GM12891 (cell line): ENCODE measurements around the gene EGFLAM.

ENCODE experiments used
- DNase-seq: peaks from one replicate; pipeline ENCODE4 v3.0.0; 2011; ENCODE audit warnings: low spot score; ENCODE audit not compliant: insufficient read length
- FAIRE-seq: peaks from 2 replicates; lab custom pipeline; 2011; peaks lifted over from hg19 to GRCh38; lab: Jason Lieb, UNC
- PAX5 ChIP-seq: IDR thresholded peaks from 2 replicates; pipeline ENCODE4 v1.6.1; 2011; ENCODE audit warnings: low read length, moderate library complexity, mild to moderate bottlenecking; ENCODE audit not compliant: insufficient read depth, severe bottlenecking
- POLR2A ChIP-seq: IDR thresholded peaks from 2 replicates; pipeline ENCODE4 v1.6.1; 2011; ENCODE audit warnings: low read depth, low read length, control low read depth
- POLR2AphosphoS5 ChIP-seq: IDR thresholded peaks from 2 replicates; pipeline ENCODE4 v1.6.1; 2011; ENCODE audit warnings: low read depth, low read length, control low read depth
- POU2F2 ChIP-seq: IDR thresholded peaks from 2 replicates; pipeline ENCODE4 v1.6.1; 2011; ENCODE audit warnings: low read depth, mild to moderate bottlenecking, control low read depth, low read length, moderate library complexity
- SPI1 ChIP-seq: IDR thresholded peaks from 2 replicates; pipeline ENCODE4 v1.6.1; 2011; ENCODE audit warnings: low read depth, low read length, control low read depth
- TAF1 ChIP-seq: IDR thresholded peaks from 2 replicates; pipeline ENCODE4 v1.6.1; 2011; ENCODE audit warnings: low read depth, low read length, control low read depth

EGFLAM gene

DNA sequence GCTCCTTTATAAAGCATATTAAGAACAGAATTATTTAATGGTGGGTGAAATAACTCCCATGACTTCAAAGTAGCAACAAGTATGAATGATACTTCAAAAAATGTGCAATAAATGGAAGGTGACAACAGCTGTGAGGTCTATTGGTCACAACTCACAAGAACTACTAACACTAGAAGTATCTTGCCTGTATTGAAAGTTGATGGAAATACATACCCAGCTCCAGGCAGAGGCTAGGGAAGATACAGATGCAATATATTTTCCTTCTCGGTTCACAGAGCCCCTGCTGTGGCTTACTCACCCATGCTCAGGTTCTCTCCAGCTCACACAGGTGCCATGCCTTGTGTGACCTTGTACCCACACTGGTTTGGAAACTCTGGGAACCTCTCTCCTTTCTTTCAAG is 164.3 kb downstream of the EGFLAM start:
- DNase-seq, result no peak
- no peak for FAIRE-seq
- no peak for TF ChIP-seq PAX5
- TF ChIP-seq TAF1, result no peak

DNA sequence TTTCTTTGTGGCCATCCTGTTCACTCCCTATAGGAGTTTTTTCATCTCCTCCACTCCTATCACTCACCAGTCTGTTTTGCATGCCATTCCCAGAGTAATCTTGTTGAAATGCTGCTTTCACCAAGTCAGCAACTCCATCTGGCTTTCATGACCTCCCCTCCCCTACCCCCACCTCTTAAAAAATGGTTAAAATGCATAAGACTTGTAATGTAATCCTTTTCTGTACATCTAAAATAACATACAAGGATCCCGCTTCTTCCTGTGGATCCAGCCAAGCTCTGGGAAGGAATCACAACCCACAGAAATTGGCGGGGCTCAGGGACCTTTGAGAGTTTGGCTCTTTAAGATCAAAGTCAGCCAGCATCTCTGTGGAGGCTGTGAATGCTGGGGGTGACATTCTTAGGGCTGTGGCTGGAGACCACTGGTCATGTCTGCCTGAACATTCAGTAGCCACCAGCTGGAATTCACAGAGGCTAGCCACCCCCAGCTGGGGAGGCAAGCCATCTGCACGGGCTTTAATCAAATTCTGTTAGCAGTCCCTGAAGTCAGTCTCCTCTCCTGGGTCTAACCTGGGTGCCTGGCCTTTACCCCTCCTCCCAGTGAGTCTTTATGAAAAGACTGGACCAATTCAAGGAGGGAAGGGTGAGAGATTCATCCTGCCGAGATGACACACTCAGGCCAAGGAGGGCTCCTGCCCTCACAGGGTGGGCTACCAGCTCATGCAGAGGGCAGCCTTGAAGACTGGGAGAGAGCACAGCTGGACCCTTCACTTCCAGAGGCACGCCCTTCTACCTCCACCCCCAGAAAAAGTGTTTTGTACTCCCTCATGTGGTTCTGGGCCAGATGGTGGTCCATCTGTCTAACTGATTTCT is 165.2 kb downstream of the EGFLAM start:
- DNase-seq, result no peak
- no peak for FAIRE-seq
- no peak for TF ChIP-seq POLR2AphosphoS5
- no peak for TF ChIP-seq POU2F2
- no peak for TF ChIP-seq PAX5
- TF ChIP-seq SPI1, result no peak
- TF ChIP-seq TAF1, result no peak
- TF ChIP-seq POLR2A, result no peak

DNA sequence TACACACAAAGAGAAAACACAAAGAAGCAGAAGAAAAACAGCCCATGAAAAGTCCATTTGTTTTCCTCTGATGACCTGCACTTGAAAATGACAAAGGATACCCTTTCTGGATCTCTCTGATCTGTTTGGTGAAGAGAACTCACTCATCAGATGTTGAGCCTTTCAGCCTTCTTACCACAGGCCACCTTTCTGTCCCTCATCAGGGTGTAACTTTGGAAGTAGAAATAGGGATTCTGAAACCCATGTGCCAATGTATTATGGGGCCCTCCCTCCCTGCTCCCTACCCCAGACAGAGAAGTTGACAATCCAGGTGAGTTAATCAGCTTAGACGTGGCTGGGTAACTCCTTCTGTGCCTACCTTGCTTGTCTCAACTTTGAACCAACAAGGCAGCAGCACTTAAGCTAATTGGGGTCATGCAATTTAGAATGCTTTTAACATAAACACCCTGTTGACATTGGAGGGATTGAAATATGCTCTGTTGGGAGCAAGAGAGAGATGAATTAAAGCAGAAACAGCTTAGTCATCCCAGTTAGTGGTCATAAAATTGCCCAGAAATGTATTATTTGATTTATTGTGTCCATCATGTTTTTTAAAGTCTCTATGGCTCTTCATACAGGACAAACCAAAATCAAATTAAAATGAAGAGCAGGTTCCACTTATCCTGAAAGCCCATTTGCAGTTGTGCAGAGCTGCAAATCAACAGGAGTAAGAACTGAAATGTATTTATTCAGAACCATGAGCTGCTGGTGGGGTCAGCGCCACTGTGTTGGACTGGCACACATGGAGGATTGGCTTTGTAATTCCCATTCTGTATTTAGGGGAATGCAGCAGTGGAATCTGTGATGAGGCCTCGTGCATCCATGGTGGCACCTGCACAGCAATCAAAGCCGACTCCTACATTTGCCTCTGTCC is 166.0 kb downstream of the EGFLAM start:
- FAIRE-seq (no peak), DNase-seq (no peak)
- TF ChIP-seq POU2F2 (no peak), PAX5 (no peak), POLR2AphosphoS5 (no peak), POLR2A (no peak), TAF1 (no peak), SPI1 (no peak)

DNA sequence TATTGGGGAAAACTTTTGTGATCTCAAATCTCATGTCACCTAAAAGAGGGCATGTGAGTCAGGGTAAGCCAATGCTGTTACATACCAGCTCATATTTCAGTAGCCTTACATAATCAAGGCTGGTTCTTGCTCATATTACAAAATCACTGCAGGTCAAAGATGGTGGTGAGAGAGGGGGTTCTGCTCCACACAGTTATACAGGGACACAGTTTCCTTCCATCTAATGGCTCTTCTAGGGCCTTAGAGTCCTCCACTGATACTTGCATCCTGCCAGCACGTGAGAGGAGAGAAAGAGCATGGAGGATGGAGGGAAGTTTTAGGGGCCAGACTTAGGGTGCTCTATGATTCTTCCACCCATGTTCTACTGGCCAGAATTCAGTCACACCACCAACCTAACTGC is 168.1 kb downstream of the EGFLAM start:
- DNase-seq (no peak), FAIRE-seq (no peak)

DNA sequence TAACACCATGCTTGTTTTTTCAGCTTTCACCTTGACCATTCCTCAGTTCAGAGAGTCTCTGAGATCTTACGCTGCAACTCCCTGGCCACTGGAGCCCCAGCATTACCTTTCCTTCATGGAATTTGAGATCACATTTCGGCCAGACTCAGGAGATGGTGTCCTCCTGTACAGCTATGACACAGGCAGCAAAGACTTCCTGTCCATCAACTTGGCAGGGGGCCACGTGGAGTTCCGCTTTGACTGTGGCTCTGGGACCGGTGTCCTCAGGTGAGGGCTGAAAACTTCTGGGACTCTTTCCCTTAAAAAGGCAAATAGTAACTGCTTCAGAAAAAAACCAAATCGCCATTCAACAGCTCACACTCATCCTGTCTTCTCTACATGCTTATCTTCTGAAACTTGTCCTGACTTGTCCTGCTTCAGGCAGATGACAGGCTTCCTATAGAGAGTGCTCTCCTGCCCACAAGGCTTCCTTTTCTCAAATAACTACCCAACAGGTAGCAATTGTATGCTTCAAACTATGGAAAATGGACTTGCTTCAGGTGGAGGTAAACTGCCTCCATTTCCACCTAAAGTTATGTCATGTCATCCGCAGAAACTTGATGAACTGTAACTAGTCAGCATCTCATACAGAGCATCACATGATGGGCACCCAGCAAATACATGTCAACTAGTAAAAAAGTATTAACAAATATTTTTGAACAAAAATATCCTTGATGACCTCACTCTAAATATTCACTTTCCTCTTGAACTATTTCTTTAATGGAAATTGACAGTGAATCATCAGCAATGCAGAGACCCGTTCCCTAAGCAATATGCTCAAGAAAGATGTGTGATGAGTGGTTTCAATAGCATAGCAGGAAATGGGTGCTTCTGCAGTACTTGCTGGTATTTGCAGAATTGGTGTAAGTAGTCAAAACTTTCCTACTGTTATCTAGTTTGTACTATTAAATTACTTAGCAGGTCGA is 168.9 kb downstream of the EGFLAM start:
- TF ChIP-seq SPI1, result no peak
- no peak for TF ChIP-seq POLR2AphosphoS5
- no peak for TF ChIP-seq POLR2A
- TF ChIP-seq TAF1, result no peak
- TF ChIP-seq PAX5, result no peak
- no peak for TF ChIP-seq POU2F2
- DNase-seq (no peak), FAIRE-seq (no peak)

More for the DNA sequence above, 168.1 kb downstream of the EGFLAM start:
- TF ChIP-seq PAX5, result no peak
- TF ChIP-seq SPI1, result no peak
- TF ChIP-seq POU2F2, result no peak
- no peak for TF ChIP-seq POLR2AphosphoS5
- no peak for TF ChIP-seq POLR2A
- TF ChIP-seq TAF1, result no peak

DNA sequence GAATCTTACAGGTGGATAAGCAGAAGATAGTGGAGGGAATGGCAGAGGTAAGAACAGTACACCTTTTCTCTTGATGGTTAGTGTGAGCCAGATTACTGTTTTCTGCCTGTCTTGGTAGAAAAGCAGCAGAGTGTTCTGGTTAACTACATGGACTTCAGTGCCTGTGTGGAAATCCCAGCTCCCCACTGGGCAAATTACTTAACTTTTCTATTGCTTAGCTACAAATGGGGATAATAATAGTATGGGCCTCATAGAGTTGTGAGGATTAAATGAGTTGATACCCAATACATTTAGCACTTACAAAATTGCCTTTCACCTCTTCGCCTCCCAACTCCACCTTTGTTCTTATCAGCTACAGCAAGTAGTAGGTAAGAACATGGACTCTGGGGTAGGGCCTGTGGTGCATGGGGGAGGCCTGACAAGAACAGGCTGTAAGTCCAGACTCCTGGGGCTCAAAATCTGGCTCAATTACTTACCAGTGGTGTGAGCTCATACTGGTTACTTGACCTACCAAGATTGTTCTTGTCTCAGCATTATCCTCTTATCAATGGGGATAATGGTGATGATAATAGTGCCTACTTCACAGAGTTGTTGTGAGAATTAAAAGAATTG is 173.0 kb downstream of the EGFLAM start:
- TF ChIP-seq POLR2AphosphoS5 (no peak), SPI1 (no peak), POU2F2 (no peak), POLR2A (no peak), PAX5 (no peak), TAF1 (no peak)
- no peak for FAIRE-seq
- DNase-seq, result no peak

DNA sequence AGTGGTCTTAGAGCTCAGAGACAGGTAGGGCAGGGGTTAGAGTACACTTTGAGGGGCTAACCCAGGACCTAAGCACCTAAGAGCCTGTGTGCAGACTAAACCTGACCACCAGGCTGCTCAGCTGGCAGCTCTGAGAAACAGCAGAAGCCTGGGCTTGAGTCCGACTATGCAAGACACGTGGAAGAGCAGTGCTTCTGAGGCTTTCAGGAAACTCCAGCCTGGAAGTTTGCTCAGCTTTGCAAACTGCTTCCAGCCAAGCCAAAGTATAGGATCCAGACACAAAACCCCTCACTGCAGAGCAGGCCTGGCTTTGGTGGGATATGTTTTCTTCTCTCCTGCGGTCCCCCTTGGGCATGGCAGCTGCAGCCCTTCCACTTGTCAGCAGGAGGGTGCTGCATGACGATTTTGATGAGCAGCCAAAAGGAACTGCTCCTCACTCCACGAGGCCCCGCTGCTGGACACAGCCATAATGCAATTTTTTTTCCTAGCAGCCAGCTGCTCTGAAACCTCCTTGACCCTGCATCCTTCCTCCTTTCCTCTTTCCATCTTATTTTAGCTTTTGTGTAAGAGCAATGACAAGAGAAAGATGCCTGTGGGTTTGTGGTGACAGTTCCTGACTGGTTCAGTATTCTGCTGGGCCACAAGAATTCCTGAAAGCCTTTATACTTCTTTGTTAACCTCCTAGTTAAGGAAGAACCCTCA is 175.0 kb downstream of the EGFLAM start:
- DNase-seq, result no peak
- no peak for FAIRE-seq
- TF ChIP-seq TAF1, result no peak
- no peak for TF ChIP-seq POU2F2
- TF ChIP-seq POLR2AphosphoS5, result no peak
- no peak for TF ChIP-seq SPI1
- no peak for TF ChIP-seq PAX5
- no peak for TF ChIP-seq POLR2A

DNA sequence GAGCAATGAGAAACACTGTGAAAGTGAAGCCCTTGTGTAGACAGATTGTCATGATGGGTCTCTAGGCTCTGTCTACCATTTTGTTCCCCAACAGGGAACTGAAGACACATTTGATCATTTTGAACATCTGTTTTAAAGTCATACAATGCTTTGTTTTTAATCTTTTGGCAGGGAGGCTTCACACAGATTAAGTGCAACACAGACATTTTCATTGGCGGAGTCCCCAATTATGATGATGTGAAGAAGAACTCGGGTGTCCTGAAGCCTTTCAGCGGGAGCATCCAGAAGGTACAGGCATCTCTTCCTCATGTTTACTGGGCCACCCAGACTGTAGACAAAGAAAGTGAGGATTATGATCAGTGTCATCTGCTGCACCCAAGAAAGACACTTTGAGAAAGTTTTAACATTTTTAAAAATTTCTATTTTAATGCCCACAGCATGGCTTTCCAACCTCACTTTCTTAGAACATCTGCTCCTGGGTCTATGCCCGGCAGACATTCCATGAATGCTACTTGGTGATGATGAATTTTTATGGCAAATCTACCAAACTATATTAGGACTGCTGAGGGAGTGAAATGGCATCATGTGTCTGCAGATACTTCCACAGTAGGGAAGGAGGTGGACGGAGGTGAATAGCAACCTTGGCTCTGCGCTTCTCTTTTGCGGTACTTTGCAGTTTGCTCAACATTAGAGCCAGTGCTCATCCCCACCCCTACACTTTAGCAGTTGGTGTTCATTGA is 176.8 kb downstream of the EGFLAM start:
- DNase-seq (no peak), FAIRE-seq (no peak)
- TF ChIP-seq POLR2A (no peak), PAX5 (no peak), POU2F2 (no peak), SPI1 (no peak), POLR2AphosphoS5 (no peak), TAF1 (no peak)

DNA sequence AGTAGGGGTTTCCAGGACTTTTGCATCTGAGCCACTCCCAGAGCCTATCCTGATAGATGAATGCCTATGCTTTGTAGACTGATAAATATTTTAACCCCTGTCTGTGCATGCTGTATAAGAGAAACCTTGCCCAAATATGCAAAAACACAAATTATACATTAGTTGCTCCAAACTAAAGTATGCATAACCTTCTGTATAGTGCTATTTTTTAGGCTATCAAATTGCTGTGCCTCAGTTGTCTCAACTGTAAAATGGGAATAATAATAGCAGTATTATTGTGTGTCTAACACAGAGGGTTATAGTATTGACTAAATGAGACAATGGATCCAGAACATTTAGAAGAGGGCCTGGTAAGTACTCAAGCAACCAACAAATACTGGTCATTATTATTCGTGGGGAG is 180.4 kb downstream of the EGFLAM start:
- FAIRE-seq, result no peak

More for the DNA sequence above, 180.4 kb downstream of the EGFLAM start:
- TF ChIP-seq POU2F2 (no peak), PAX5 (no peak), POLR2A (no peak), POLR2AphosphoS5 (no peak), SPI1 (no peak), TAF1 (no peak)
- DNase-seq, result no peak
